Esophagus squamous epithelium (tissue), 4 donors: ENCODE results near the gene MAGEA8.
"Not testable (repeated sequence)": the region's sequence is repeated elsewhere in the genome, so short reads cannot be mapped to it uniquely, and the experiment has no call there.

Experiments
- POLR2A ChIP-seq, 4 donors: fragments of 450-650 bp; IDR thresholded peaks; one replicate each; pipeline ENCODE4 v1.6.1; 2017; ENCODE audit warnings: antibody characterized with exemption in 4 of 4, mild to moderate bottlenecking in 4 of 4, moderate library complexity in 3 of 4
- TF ChIP-seq, protein P1 (sequence below), 6 experiments: fragments of 450-650 bp in 4 of 6; fragments of 200-600 bp in 2 of 6; sonication (generic) in 2 of 6; IDR thresholded peaks; one replicate each; pipeline ENCODE4 v1.5.1; 2016 to 2019; ENCODE audit warnings: antibody characterized with exemption in 6 of 6, mild to moderate bottlenecking in 4 of 6, moderate library complexity in 4 of 6

DNA sequence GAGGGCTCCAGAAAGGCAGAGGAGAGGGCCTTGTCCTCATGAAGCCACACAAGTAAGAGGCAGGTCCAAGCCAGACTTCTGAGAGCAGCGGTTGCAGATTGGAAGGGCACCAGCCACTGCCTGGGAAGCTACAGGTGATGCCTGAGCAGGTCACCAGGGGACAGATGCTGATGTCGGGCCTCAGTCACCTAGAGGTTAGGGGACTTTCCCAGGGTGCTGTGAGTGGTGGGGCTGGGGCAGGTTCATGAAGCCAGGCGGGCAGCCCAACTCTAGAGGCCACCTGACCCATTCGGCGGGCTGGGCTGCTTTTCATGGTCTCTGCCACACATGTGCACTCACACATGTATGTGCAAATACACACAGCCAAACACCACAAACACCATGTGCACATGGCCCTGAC, 52.0 kb downstream of the MAGEA8 start:
- TF ChIP-seq, protein P1, sequence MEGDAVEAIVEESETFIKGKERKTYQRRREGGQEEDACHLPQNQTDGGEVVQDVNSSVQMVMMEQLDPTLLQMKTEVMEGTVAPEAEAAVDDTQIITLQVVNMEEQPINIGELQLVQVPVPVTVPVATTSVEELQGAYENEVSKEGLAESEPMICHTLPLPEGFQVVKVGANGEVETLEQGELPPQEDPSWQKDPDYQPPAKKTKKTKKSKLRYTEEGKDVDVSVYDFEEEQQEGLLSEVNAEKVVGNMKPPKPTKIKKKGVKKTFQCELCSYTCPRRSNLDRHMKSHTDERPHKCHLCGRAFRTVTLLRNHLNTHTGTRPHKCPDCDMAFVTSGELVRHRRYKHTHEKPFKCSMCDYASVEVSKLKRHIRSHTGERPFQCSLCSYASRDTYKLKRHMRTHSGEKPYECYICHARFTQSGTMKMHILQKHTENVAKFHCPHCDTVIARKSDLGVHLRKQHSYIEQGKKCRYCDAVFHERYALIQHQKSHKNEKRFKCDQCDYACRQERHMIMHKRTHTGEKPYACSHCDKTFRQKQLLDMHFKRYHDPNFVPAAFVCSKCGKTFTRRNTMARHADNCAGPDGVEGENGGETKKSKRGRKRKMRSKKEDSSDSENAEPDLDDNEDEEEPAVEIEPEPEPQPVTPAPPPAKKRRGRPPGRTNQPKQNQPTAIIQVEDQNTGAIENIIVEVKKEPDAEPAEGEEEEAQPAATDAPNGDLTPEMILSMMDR (IDR thresholded peaks at IDR 0.05), result not testable (repeated sequence)
- not testable (repeated sequence) for TF ChIP-seq POLR2A (IDR thresholded peaks at IDR 0.05)
